ENCODE measurements around the gene TIAM1. TPM values are rescaled to one million over a fixed set of nuclear protein-coding genes. Genes with fewer than 3 reads are reported as not detected.

The TIAM1 gene
- total RNA-seq, 4 donors from 2014 or later, result 85.1 to 114 (median 99.6) TPM

GRCh38 chr21:31124010-31124409 is 220.1 kb downstream of the TIAM1 start:
- 57 to 66% methylated on average over 6 of the region's 6 CpGs for WGBS, 2 donors
- peak in 1 of 2 donors; percentile 22 for DNase-seq (ENCODE audit: low spot score in 2 of 2)
- no peak overlapping the region for H3K4me3 ChIP-seq (ENCODE audit: low read depth, poor library complexity, severe bottlenecking)
- intact Hi-C loops (cut with DNase I; ENCODE audit: low total_unique reads), result no loop called here
- TF ChIP-seq POLR2A (IDR thresholded peaks at IDR 0.05), result no peak
- no peak for TF ChIP-seq CTCF (IDR thresholded peaks at IDR 0.05)

- H3K4me3 ChIP-seq (ENCODE audit: low read depth, poor library complexity, severe bottlenecking), result no peak overlapping the region
- 87 to 93% methylated on average over 6 of the region's 6 CpGs for WGBS, 2 donors
- no peak for DNase-seq (ENCODE audit: low spot score in 2 of 2)
- TF ChIP-seq POLR2A (IDR thresholded peaks at IDR 0.05) (no peak), CTCF (IDR thresholded peaks at IDR 0.05) (no peak)
- intact Hi-C loops (cut with DNase I; ENCODE audit: low total_unique reads), result no loop called here
These were observed 224.9 kb downstream of the TIAM1 start for GRCh38 chr21:31119199-31119598.

DNA sequence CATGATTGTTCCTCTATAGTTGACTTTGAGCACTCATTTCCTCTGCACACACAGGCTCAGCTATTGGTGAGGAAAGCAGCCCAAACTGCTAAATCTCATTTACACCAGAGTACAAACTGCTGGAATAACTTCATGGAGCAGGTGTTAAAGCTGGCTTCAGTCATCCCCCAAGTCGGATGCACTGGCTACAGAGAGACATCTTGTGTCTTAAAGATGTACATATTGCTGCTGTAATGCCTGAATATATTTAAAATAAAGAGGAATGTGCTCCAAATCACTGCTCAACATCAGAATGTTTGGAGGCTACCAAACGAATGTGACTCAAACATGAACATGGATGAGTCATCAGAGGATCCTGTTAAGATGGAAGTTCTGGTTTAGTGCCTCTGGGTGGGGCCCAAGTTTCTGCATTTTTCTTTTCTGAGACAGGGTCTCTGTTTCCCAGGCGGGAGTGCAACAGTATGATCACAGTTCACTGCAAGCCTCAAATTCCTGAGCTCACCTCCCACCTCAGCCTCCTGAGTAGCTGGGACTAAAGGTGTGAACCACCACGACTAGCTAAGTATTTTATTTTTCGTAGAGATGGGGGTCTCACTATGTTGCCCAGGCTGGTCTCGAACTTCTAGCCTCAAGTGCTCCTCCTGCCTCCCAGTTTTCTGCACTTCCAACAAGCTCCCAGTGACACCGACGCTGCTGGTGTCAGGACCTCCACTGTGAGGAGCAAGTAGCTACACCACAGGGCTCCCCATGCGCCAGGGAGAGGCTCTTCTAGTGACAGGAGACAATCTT is 226.7 kb downstream of the TIAM1 start:
- no peak for DNase-seq (ENCODE audit: low spot score in 2 of 2)
- intact Hi-C loops (cut with DNase I; ENCODE audit: low total_unique reads), result no loop called here
- H3K4me3 ChIP-seq (ENCODE audit: low read depth, poor library complexity, severe bottlenecking), result no peak overlapping the region
- TF ChIP-seq POLR2A (IDR thresholded peaks at IDR 0.05) (no peak), CTCF (IDR thresholded peaks at IDR 0.05) (no peak)
- WGBS, 2 donors, result 68 to 70% methylated on average over 9 of the region's 9 CpGs

DNA sequence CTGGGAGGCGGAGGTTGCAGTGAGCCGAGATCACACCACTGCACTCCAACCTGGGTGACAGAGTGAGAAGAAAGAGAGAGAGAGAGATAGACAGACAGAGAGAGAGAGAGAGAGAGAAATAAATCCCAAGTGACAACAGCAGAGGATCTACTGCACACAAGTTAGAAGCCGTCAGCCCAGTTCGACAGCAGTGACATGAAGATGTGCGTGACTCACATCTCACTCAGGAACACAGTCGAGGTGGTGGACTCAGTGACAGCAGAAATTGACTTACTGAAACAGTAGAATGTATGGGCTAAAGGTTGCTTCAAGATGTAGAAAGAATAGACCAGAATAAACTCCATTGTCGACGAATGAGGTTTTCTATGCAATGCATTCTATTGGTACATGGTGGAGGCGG is 228.8 kb downstream of the TIAM1 start:
- no peak for DNase-seq (ENCODE audit: low spot score in 2 of 2)
- TF ChIP-seq POLR2A (IDR thresholded peaks at IDR 0.05) (no peak), CTCF (IDR thresholded peaks at IDR 0.05) (no peak)
- intact Hi-C loops (cut with DNase I; ENCODE audit: low total_unique reads), result no loop called here
- H3K4me3 ChIP-seq (ENCODE audit: low read depth, poor library complexity, severe bottlenecking), result no peak overlapping the region
- WGBS, 2 donors, result 84 to 86% methylated on average over 9 of the region's 9 CpGs

DNA sequence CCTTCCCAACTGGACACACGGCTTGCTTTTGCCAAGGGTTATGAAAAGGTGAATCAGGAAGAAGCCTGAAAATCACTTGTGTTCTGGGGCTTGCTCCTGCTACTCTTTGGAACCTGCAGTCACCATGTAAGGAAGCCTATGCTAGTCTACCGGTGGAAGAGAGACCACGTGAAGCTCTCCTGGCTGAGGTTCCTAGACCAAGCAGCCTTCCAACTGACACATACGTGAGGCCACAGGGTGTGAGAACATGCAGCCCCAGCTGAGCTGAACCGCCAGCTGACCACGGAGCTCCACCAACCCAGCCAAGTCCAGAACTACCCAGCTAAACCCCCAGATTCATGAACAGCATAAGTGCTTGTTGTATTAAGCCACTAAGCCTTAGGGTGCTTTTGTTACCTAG is 233.0 kb downstream of the TIAM1 start:
- TF ChIP-seq CTCF (IDR thresholded peaks at IDR 0.05) (no peak), POLR2A (IDR thresholded peaks at IDR 0.05) (no peak)
- no peak overlapping the region for H3K4me3 ChIP-seq (ENCODE audit: low read depth, poor library complexity, severe bottlenecking)
- DNase-seq (ENCODE audit: low spot score in 2 of 2), result no peak
- WGBS, 2 donors, result 82 to 85% methylated on average over 6 of the region's 6 CpGs
- intact Hi-C loops (cut with DNase I; ENCODE audit: low total_unique reads), result no loop called here

DNA sequence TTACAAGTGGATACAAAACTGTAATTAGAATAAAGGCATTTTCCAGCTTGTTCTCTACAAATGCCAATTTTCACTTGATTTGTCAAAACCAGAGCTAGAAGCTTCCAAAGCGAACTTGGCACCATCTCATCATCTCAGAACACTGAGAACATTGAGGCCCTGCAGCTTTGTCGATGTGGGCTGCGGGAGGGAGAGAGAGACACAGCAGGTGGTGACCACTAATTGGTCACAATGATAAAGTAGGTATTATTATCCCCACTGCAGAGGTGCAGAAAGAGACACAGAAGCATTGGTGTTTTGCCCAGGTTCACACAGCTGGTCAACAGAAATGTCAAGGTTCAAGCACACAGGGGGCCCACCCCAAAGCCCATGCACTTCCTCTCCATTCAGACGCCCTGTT is 233.6 kb downstream of the TIAM1 start:
- TF ChIP-seq POLR2A (IDR thresholded peaks at IDR 0.05) (no peak), CTCF (IDR thresholded peaks at IDR 0.05) (no peak)
- H3K4me3 ChIP-seq (ENCODE audit: low read depth, poor library complexity, severe bottlenecking), result no peak overlapping the region
- intact Hi-C loops (cut with DNase I; ENCODE audit: low total_unique reads), result no loop called here
- no peak for DNase-seq (ENCODE audit: low spot score in 2 of 2)
- 63 to 74% methylated on average over 4 of the region's 4 CpGs for WGBS, 2 donors

Measured in lower leg skin (tissue), 4 donors.